Activated CD4-positive, alpha-beta T cell treated with anti-CD3 and anti-CD28 coated beads, Interleukin-2, amount 50 U/mL, for 4 hours (primary cell): ENCODE results near the gene CDRT15L2.
"Not testable (repeated sequence)": the region's sequence is repeated elsewhere in the genome, so short reads cannot be mapped to it uniquely, and the experiment has no call there.

Experiments used
- DNase-seq, 2 experiments: peaks; one replicate each; pipeline ENCODE4 v3.0.0-alpha.2; 2020

CDRT15L2 gene

DNA sequence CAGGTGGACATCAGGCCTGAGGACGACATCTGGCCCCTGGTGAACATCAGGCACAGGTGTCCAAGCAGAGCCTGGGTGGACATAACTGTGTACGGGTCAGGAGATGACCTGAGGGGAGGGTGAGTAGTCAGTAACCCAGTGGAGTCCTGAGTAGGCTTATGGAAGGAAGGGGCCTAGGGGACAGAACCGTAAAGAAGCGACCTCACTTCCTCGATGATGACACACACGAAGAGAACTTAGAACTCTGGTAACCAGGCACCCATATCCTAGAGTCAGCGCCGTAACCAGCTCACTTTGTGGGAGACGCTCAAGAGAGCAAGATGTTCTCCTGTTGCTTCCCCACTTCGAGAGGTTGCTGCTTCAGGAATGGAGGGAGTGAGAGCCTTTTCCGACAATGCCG, at the start of gene CDRT15L2:
Gene CDRT15L2 (plus strand): TSS at position 301 of the 400 bp plus-strand sequence. CDS start 20 bp downstream, at position 321.
- DNase-seq, result not testable (repeated sequence)

DNA sequence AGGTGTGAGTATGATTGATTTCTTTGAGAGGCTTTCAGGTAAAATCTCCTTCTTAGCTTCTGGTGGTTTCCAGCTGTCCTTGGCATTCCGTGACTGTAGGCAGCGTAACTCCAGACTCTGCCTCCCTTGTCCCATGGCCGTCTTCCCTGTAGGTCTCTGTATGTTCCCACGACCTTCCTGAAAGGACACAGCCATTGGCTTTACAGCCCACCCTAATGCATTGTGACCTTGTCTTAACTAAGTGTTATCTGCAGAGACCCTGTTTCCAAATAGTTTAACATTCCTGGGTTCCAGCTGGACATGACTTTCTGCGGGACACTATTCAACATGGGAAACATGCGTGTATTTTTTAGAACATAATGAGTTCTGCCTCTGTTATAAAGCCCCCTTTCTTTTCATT, 49.4 kb upstream of the CDRT15L2 start:
- DNase-seq, result not testable (repeated sequence)

DNA sequence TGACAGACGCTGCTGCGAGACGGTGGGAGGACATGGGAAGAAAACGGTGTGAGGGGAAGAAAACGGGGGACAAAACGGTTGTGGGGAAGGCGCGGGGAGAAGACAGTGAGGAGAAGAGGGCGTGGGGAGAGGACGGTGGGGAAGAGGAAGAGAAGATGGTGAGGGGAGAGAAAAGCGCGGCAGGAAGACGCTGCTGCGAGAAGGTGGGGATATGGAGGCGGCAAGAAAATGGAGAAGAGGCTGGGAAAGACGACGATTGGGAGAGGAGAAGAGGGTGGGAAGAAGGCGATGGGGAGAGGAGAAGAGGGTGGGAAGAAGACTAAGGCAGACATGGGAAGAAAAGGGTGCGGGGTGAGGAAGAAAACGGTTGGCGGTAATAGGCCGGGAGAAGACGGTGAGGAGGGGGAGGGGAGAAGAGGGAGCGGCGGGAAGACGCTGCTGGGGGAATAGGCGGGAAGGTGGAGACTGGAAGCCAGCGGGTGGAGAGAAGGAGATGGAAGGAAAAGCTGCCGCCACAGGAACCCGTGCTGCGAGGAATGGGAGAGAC, 46.9 kb upstream of the CDRT15L2 start:
- not testable (repeated sequence) for DNase-seq

DNA sequence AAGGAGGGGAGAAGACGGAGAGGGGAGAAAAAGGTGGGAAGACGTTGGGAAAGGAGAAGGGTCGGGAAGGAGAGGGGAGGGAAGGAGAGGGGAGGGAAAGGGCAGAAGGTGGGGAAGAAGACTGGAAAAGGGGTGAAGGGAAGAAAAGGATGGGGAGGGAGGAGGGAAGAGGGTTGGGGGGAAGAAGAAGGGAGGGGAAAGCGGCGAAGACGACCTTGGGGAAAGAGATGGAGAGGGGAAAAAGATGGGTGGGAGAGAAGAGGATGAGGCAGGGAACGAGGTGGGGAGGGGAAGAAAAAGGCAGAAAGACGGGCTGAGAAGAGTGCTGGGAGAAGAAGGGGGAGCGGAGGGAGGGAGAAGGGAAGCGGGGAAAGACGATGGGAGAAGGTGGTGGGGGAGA, 46.3 kb upstream of the CDRT15L2 start:
- DNase-seq, result not testable (repeated sequence)

DNA sequence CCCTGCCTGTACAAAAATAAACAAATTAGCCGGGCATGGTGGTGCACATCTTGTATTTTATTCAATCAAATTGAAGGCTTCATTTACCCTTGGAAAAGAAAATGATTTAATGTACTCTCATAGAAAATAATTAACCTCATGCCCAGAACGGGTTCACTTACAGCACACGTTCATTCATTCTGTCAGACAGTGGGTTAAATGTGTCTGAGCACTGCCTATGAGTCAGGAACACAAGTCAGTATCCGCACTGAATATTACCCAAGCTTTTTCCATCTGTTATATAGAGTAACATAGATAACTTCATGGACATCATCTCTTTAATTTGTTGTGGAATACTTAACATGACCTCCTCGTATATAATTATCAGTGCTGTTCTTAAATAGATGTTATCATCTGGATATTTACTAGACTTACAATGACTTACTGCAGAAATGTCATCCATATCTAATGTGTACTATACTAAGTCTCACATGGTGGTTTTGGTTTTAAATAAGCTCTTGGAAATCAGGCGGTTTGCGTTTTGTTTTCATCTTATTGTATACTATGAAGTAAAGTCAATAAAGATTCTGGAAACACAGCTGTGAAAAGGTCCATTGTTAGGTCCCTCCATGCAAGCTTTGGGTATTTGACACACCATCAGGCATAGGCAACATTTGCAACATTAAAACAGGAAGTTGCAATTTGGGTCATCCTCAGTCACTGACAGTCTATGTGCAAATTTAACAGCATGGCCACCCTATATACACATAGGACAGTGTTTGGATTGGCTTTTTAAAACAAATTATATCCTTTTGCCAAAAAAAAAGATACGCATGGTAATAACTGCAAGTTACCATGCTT, 44.6 kb upstream of the CDRT15L2 start:
- DNase-seq, result not testable (repeated sequence)

DNA sequence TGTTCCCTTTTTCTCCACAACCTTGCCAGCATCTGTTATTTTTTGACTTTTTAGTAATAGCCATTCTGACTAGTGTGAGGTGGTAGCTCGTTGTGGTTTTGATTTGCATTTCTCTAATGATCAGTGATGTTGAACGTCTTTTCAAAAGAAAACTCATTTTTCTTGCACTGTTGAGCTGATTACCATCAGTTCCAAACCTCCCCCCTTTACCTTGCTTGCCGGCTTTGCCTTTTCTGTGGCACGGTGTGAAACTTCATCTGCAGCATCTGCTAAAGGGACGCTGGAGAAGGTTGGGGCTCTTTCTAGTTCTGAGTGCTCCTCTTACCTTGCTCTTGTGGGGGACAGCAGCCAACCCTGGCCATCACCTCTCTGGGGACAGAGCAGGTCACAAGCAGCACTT, 39.1 kb upstream of the CDRT15L2 start:
- DNase-seq, result not testable (repeated sequence)

DNA sequence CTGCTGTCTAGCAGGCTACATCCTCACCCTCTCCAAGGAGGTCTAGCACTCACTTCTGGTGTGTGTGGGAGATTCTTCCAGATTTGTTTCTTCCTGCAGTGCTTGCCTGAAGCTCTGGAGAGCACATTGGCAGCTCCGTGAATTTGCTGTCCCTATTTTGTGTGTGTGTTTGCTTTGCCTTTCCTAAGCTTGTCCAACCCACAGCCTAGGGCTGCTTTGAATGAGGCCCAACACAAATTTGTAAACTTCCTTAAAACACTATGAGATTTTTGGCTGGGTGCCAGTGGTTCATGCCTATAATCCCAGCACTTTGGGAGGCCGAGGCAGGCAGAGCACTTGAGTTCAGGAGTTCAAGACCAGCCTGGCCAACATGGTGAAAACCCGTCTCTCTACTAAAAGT, 38.7 kb upstream of the CDRT15L2 start:
- DNase-seq, result not testable (repeated sequence)

DNA sequence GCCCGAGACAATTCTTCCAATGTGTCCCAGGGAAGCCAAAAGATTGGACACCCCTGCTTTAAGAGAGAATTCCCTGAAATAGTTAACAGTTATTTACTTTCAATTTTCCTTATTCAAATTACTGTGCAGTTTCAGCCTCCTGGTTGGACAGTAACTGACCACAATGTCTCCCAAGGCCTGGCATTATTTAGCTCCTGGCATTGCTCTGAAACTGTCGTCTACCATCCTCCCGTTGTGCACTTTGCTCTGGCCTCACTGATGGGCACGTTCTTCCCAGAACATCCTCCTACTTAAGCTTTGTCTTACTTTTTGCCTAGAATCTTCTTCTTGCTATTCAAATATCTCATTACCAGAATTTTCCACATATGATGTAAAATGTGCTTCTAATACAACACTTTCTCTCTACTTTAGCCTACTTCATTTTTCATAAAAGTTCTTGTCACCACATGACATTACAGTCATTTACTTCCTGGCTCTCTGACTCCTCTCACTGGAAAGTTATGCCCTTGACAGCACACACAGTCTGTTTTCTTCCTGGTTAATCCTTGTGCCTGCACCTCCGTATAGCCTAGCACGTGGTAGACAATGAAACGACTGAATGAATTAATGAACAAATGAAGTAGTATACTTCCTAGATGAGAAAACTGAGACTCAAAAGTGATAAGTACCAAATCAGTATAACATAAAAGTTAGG, 37.5 kb upstream of the CDRT15L2 start:
- DNase-seq, result not testable (repeated sequence)

DNA sequence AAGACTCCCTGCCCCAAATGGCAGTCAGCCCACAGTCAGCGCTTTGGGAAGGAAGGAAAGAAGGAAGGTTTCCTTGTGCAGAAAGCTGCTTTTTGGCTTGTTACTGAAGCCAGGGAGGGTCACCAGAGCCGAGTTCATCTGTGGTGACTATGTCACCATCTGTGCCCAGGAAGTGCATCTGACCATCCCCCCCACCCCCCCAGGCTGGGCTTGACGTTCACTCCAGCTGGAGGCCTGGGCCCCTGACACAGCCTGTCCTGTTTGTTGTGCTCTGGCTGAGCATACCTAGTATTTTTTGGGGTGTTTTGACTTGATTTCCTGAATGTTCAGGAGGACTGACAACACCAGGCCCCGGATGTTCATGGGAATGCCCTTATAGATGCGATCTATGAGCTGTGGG, 31.6 kb upstream of the CDRT15L2 start:
- DNase-seq, result not testable (repeated sequence)

DNA sequence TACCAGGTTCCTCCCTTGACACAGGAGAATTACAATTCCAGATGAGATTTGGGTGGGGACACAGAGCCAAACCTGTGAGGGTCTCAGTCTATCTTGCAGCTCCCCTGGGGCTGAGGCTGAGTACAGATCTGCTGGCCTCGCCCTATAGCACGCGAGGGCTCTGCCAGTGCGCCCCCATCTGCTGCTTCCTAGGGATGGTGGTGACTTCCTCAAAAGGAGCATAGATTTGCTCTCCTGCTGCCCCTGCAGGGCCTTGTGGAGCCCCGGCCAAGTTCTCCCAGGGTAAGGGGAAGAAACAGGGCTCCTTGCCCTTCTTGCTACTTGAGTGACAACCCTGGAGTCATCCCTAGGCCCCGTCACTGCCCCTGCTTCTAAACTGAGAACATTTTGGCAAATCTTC, 26.6 kb upstream of the CDRT15L2 start:
- not testable (repeated sequence) for DNase-seq

DNA sequence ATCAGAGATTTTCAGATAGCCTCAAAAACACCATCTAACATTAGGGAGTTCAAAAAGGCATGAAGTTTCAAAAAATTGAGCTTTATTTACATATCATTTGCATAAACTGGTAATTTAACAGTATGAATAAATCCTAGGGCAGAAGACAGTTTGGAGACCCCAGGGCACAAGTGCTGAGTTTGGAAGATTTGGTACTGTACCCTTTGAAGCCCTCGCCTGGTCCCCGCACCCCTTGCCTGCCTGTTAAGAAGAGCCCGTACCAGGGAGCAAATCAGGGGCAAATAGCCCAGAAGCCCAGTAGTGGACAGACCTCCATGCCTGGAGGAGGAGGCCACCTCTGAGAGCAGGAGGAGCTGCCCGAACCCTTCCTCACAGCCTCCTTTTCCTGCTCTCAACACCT, 24.8 kb upstream of the CDRT15L2 start:
- DNase-seq, result not testable (repeated sequence)

DNA sequence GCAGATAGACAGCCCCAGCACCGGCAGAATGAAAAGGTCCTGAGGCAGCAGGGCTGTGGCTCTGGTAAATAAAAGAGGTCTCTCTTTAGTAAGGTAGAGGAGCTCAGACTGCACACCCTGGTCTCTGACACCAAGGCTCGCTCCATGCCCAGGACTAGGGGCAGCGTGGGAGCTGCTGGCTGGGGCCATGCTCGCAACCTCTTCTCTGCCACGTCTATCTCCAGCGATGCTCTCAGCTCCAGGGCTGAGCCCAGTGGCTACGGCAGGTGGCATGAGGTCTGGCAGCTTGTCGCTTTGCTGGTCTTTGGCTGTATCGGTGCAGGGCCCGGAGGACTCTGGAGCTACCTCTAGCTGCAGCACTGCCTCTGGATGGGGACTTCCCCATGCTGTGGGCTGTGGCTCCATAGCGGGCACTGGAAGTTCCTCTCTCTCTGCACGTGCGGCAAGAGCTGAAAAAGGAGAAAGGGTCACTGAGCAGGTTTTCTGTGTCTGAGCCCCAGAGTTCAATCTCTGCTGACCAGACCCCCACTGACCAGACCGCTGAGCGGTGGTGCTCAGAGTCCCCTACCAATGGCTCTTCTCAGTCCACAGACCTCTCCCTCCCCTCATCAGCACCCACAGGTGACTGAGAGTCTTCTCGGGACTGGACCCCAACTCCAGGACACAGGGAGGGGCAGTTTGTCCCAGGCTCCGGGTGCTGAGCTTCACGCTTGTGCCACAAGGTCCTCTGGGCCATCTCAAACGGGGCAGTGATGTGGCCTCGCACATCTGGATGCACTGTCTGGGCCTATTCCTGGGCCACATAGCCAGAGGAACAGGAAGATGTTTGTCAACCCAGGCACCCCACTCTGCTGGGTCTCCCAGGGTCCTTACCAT, 24.2 kb upstream of the CDRT15L2 start:
- DNase-seq, result not testable (repeated sequence)

DNA sequence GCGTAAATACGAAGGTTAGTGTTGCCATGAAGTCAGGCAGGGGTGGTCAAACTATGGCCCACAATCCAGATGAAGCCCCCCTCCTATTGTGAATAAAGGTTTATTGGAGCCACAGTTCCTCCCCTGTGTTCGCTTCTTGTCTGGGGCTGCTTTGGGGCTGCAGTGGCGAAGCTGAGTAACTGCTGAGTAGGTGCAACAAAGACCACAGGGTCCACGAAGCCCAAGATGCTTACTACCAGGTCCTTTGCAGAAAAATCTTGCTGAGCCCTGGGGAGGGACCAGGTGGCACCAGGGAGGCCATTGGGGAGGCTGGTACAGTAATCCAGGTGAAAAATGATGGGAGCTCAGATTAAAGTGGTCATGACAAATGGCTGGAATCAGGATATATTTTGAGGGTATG, 21.4 kb upstream of the CDRT15L2 start:
- not testable (repeated sequence) for DNase-seq

DNA sequence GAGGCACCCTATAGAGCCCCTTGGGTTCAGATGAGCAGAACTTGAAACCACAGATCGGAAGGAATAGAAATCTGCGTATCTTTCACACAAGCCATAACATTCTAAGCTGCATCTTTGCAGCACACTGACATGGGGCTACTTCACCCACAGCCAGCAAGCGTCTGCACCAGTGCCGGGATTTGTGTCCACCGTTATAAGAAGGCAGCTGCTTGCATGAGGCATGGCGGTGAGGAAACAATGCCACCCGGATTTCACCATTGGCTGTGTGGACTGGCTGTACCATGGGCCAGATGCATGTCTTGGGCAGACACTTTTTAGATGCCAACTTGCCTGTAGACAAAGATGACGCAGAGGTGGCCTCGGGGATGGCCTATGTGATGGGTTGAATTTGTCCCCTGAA, 20.5 kb upstream of the CDRT15L2 start:
- DNase-seq, result not testable (repeated sequence)

DNA sequence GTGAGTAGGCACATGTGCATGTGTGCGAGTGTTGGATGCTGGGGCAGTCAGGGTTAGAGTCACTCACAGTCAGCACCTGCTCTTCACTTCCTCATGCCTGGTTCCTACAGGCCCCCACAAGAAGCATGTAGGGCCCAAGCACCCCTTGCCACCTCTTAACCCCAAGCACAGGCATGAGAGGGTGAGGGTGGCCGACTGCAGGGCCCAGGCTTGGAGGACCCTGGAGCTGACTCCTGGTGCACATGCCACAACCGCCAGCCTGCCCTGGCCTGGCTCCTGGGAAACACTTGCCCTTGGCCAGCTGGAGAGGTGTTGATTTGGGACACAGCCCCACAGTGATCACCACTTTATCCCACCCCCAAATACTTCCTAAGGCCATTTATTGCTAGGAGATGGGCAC, 16.9 kb upstream of the CDRT15L2 start:
- no peak for DNase-seq

DNA sequence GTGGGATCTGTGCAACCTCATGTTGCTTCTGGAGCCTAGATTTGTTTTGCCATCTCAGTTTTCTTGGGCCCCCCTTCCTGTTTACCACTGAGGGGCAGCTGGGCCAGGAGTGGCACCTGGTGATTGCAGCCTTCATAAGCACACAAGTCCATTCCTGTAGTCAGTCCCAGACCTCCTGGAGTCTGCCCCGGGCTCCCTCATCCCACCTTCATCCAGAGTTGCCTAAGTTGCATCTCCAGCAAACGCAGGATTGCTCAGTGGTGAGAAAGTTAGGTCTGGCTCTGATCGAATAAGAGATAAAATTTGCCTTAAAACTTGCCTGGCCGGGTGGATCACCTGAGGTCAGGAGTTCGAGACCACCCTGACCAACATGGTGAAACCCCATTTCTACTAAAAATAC, 14.3 kb upstream of the CDRT15L2 start:
- not testable (repeated sequence) for DNase-seq

DNA sequence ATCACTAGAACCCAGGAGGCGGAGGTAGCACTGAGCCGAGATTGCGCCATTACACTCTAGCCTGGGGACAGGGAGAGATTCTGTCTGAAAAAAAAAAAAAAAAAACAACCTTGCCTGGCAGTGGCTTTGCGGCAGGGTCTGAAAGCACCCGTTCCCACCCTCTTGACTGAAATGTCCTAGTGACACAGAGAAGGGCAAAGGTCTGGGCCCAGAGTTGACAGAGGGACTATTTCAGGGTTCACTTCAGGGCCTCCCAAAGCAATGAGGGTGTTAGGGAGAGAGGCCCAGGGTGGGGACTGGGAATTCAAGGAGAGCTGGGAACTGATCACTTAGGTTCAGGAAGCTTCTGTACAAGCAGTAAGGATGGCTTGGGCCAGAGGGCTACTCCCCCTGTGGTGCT, 13.8 kb upstream of the CDRT15L2 start:
- no peak for DNase-seq

DNA sequence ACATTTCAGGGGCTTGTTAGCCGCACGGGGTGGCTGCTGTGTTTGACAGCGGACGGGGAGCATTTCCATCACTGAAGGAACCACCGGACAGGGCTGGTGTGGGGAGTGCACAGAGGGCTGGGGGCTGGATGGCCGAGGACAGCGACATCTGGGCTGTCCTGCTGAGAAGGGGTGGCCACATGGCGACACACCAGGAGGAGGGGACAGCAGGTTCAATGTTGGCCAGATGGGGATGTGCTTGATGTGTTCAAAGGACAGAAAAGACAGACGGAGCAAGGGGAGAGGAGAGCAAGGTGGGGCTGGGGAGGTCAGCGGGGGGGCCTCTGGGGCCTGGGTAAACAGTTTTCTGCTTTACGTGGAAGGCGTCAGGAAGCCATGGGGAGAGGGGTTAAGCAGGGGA, 12.8 kb upstream of the CDRT15L2 start:
- not testable (repeated sequence) for DNase-seq

DNA sequence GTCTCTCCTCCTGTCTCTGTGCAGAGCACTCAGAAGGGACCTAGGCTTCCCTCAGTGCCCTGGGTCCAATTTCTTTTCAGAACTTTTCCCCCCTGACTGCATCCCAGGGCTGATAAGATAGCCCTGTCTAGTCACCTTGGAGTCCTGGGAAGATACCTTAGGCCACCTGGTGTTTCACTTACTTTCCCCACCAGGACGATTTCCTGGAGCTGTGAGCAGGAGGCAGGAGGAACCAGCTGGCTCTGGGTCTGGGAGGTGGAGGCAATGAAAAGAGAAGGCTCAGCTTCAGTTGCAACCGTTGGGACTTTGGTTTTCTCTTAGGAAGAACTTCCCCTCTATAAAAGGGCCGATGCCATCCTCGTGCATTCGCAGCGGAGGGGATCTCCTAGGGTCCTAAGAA, 12.1 kb upstream of the CDRT15L2 start:
- DNase-seq, result not testable (repeated sequence)

DNA sequence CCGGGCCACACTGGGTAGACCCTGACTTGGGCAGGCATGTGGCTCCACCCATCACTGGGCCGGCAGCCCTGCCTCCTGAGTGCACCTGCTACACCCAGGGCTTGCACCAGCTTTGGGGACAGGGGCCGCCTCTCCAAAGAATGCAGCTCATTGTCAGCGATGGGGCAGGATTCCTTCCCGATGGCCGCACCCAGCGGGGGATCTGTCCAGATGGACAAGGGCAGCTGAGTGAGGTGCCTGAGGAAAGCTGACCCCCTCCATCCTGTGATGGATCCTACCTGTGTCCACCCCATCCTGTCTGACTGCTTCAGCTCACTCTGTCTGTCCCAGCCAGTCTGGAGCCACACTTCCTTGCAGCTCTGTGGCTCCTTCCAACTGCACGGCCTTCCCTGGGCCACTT, 10.9 kb upstream of the CDRT15L2 start:
- DNase-seq, result not testable (repeated sequence)

DNA sequence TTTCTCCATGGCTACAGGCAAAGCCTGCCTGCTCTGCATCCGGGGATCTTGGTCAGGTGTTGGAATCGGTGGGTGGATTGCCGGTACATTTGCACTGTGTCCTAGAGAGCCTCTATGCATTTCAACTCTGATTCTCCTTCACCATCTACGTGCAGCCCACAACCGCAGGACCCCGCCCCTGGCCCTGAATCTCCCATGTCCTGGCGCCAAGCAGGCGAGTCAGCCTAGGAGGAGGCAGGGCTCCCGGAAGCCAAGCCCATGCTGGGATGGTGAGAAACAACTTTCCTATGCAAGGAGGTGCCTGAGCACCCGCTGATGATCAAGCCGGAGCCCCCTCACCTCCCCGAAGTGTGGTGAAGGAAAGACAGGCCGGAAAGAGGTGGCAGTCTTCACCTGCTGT, 7.9 kb upstream of the CDRT15L2 start:
- DNase-seq, result not testable (repeated sequence)

DNA sequence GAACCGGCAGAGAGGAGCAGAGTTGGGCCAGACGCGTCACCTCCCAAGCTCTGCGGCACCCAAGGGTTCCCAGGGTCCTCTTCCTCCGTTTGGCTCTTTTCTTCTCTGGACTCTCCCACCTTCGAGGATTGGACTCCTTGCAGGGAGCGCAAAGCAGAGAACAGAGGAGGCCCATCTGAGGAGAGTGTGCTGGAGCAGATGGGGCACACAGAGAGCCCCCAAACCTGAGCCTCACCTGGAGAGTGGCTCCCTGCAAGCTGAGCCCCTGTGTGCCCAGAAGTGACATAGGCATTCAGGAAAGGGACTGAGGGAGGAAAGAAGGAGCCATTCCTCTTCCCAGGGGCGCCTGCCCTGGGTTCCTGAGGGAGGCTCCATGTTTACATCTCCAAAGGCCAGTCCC, 6.3 kb upstream of the CDRT15L2 start:
- DNase-seq, result not testable (repeated sequence)

DNA sequence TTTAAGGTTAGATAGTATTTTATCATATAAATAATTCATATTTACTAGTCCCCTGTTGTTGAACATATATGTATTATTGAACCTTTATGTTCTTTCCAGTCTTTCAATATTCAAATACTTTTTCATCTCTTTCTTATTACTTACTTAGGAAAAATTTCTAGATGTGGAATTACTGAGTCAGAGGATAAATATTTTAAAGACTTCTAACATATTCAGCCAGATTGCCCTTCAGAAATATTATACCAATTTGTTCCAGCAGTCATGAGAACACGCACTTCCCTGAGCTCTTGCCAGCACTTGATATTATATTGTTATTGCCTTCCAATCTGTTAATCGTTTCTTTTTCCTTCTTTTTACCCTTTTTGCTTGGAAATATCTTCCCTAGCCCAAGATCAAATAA, 4.5 kb upstream of the CDRT15L2 start:
- not testable (repeated sequence) for DNase-seq
